PC-9 (cell line): ENCODE data around the gene PRDX3.

Experiments used
- CTCF ChIP-seq: fragments of 200-600 bp; sonication (generic); conservative IDR thresholded peaks from 2 replicates; pipeline ENCODE4 v1.6.1; 2017; ENCODE audit warnings: mixed run types, antibody characterized with exemption, mild to moderate bottlenecking, moderate library complexity
- EZH2 ChIP-seq: fragments of 200-600 bp; sonication (generic); IDR thresholded peaks from 2 replicates; pipeline ENCODE4 v1.8.0; 2017; ENCODE audit warnings: antibody characterized with exemption, low read depth

GRCh38 chr10:119207713-119208552 lies 29.3 kb upstream of the PRDX3 start:
- TF ChIP-seq CTCF (no peak), EZH2 (no peak)
